Stimulated activated CD8-positive, alpha-beta memory T cell treated with anti-CD3 and anti-CD28 coated beads, Interleukin-4, amount 100 ng/mL, for 4 hours (primary cell): ENCODE measurements around the gene FAM131A.

Experiments
- DNase-seq, 2 donors: peaks; one replicate each; pipeline ENCODE4 v3.0.0-alpha.2; 2020; ENCODE audit warnings: low read depth in 2 of 2, low spot score in 1 of 2

FAM131A gene

DNA sequence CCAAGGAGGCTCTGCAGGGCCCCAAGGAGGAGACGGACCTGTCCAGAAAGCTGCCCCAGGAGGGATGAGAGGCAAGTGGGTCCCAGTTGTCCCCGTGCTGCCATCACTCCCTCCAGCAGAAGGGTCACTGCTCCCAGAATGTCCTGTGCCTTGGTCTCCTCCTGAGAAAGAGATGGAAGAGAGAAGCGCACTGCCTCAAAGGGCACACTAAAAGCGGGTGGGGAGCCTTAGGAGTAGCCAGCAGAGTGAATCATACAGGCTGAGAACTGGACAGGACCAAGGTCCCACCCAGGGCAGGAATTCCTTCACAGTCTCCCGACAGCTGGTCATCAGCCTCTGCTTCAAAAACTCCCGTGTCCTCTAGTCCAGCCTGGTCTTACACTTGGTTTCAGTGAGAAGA, 36.0 kb downstream of the FAM131A start:
- DNase-seq, result no peak

DNA sequence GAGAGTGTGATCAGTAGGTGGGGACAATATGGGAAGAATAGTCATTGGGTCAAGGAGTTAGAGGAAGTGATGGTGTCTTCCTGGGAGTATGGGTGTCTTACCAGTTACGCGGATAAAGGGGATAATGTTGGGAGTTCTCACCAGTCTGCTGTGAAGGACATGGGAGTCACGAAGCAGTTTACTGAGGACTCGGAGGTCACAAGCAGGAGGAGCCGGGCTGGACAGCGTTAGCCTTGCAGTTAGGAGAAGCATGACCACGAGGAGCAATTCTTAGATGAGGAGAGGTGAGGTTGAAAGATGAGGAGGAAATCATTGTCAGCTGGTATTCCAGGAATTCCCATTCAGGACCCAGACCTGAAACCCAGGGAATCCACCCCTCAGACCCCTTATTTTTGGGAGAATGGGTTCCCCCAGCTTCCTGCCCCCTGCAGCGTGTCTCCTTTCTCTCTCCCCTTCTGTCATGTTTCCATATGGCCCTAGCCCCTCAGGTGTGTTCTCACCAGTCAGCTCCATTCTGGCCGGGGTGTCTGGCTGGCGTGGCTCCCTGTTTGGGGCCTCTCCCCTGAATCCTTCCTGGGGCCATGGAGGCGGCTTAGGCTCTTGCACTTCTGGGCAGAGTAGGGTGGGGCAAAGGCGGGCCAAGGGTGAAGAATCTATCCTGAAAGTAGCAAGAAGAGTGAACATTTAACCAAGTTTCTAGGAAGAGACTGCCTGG, 38.5 kb downstream of the FAM131A start:
- DNase-seq, result no peak

DNA sequence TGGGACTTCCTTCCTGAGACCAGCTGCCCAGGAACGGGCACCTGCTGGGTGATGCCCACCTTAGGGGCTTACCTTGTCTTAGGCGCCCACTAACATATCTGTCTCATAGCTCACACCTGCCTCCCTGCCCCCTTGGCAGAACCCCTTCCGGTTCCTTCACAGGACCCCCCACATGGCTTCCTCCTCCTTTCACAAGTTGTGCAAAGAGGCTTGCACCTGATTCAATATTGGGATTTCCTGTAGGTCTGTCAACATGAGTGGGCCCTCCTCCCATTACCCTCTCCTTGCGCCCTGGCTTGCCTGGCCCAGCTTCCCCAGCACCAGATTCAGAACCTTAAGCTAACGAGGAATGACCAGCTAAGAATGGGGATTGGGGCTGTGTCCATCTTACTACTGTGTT, 40.0 kb downstream of the FAM131A start:
- no peak for DNase-seq

DNA sequence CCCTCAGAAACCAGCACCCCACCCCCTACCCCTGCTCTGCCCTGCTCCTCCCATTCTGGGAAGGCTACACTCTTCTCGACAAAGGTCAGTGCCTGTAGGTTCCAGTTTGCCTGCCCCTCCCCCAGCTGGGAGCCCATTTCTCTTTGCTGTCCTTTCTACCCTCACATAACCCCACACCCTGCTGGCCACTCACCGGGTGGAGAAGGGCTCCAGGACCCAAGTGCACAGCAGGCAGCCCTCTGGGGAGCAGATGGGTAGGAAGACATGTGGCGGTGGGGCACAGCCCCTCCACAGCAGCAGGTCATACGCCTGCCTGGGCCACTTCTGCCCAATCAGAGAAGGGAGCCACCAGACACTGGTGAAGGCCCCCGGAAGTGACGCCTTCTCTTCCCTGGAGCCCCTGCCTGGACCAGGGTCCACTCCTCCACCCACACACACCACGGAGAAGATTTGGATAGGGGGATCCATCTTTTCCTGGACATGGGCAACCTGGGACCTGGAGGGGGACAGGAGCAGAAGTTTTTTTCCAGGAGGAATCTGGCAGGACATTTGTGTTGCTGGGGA, 40.6 kb downstream of the FAM131A start, which contains the start of gene THPO:
TSS of gene THPO (minus strand) at position 326 of the 564 bp plus-strand sequence. CDS start 1,948 bp downstream, outside the sequence.
- DNase-seq, result no peak

DNA sequence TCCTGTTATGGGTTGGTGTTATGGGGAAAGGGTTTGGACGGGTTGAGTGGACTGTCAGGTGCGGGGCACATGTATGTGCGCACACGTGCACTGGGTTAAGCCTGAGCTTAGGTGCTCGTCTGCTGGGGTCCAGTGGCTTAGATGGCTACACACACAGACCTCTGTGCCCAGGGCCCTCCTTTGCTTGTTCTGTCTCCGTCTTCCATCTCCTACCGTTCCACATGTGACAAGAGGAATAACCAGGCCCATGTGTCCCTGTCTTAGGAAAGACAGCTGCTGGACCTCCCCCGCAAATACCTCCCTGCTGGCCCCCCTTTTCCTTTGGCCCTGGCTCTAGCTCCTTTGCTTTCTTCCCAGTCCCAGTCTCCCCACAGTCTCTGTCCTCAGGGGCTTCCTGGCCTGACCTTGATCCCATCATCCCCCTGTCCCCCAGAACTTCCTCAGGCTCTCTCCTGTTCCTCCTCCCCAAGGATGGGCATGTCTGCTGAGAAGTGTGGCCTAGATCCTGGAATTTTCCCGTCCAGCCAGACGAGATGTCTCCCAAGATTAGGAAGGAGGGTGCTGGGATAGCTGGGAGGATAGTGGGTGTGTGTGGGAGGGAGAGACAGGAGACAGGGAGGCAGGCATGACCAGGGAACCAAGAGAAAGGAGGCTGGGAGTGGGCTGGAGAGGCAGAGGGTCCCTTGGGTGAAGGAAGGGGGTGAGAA, 41.4 kb downstream of the FAM131A start:
- no peak for DNase-seq

DNA sequence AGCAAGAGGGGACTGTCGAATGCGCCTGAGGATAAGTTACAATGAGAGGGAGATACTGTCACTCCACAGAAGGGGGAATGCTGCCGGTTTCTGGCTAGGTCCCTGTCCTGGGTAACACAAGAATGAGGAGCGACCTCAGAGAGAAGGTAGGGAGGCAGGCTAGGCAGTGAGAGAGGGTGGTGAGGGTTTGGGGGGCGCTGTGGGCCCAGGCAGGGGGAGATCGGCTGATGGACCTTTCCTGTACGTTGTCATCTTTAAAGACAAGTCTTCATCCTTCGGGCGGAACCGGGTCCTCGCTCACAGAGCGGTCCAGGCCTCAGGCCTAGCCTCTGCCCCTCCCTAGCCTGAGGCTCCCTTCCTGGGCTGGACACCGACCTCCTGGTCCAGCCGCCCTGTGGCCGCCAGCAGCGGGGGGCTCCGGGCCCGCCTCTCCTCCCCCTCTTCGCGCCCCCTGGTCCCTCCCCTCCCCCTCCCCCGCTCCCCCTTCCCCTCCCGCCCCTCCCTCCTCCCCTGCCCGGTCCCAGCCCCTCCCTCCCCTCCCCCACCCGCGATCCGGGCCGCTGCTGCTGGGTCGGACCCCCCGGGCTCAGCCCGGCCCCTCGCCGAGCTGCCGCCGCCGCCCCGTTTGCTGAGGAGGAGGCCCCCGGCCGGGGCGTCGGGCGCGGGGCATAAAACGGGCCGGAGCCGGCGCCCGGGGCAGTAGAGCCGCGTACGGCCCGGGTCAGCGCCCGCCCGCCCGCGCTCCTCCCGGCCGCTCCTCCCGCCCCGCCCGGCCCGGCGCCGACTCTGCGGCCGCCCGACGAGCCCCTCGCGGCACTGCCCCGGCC, 42.2 kb downstream of the FAM131A start, which contains the start of gene CHRD:
TSS of gene CHRD (plus strand) at position 697 of the 827 bp plus-strand sequence. CDS start 265 bp downstream, outside the sequence.
- DNase-seq, result no peak

DNA sequence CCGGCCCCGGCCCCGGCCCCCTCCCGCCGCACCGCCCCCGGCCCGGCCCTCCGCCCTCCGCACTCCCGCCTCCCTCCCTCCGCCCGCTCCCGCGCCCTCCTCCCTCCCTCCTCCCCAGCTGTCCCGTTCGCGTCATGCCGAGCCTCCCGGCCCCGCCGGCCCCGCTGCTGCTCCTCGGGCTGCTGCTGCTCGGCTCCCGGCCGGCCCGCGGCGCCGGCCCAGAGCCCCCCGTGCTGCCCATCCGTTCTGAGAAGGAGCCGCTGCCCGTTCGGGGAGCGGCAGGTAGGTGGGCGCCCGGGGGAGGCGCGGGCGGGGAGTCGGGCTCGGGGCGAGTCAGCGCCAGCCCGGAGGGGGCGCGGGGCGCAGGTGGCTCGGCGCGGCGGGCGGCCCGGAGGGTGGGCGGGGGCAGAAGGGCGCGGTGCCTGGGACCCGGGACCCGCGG, 42.8 kb downstream of the FAM131A start:
- DNase-seq, result no peak

DNA sequence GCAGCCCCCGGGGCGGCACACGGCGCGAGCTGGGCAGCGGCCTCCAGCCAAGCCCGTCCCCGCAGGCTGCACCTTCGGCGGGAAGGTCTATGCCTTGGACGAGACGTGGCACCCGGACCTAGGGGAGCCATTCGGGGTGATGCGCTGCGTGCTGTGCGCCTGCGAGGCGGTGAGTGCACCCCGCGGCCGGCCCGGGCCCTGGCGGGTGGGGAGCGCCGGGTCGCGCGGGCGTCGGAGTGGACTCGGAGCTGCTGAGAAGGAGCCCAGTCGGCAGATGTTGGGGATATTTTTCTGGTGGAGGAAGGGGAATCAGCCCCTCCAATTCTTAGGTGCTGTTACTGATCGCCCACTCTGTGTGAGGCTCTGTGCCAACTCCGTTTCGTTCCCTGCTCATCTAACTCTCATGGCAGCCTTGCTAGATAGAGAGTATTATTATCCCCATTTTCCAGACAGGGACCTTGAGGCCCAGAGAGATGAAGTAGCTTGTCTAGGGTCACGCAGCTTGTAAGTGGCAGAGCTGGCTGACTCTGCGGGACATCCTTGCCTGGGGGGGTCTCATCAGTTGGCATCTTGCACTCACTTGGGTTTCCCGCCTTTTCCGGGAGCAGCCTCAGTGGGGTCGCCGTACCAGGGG, 43.3 kb downstream of the FAM131A start:
- DNase-seq, result no peak

DNA sequence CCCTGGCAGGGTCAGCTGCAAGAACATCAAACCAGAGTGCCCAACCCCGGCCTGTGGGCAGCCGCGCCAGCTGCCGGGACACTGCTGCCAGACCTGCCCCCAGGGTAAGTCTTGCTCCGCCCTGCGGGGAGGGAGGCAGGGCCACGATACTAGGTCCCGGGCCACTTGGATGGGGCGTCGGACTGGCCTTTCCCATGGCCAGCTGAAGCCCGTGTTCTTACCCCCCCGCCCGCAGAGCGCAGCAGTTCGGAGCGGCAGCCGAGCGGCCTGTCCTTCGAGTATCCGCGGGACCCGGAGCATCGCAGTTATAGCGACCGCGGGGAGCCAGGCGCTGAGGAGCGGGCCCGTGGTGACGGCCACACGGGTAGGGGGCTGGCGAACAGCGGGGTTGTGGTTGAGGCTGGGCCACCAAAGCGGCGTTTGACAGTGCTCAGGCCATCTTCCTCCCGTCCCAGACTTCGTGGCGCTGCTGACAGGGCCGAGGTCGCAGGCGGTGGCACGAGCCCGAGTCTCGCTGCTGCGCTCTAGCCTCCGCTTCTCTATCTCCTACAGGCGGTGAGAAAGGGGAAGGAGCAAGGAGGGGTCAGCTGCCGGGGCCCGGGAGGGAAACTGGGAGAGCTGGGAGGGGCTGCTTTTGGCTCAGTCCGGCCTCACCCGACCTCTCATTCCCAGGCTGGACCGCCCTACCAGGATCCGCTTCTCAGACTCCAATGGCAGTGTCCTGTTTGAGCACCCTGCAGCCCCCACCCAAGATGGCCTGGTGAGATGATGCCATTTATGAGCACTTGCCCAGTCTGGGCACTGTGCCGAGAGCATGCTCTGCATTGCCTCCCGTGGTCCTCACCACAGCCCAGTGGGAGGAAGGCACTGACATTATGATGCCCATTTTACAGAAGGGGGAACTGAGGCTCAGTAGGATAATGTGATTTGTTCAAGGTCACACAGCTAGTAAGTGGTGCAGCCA, 44.1 kb downstream of the FAM131A start:
- DNase-seq, result no peak

DNA sequence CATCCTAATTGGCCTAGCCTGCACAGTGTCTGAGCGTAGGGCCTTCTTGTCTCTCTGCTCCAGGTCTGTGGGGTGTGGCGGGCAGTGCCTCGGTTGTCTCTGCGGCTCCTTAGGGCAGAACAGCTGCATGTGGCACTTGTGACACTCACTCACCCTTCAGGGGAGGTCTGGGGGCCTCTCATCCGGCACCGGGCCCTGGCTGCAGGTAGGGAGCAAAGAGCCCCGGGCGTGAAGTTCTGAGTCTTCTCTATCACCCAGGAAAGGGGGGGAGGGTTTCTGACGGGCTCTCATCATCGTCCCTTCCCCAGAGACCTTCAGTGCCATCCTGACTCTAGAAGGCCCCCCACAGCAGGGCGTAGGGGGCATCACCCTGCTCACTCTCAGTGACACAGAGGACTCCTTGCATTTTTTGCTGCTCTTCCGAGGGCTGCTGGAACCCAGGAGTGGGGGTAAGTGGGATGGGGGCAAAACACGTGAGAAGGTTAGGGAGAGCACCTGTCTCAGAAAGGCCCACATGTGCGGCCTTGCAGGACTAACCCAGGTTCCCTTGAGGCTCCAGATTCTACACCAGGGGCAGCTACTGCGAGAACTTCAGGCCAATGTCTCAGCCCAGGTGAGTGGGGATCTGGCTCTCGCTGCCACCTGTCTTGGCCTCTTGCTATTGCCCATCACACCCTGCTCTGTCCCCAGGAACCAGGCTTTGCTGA, 45.1 kb downstream of the FAM131A start:
- DNase-seq, result no peak

DNA sequence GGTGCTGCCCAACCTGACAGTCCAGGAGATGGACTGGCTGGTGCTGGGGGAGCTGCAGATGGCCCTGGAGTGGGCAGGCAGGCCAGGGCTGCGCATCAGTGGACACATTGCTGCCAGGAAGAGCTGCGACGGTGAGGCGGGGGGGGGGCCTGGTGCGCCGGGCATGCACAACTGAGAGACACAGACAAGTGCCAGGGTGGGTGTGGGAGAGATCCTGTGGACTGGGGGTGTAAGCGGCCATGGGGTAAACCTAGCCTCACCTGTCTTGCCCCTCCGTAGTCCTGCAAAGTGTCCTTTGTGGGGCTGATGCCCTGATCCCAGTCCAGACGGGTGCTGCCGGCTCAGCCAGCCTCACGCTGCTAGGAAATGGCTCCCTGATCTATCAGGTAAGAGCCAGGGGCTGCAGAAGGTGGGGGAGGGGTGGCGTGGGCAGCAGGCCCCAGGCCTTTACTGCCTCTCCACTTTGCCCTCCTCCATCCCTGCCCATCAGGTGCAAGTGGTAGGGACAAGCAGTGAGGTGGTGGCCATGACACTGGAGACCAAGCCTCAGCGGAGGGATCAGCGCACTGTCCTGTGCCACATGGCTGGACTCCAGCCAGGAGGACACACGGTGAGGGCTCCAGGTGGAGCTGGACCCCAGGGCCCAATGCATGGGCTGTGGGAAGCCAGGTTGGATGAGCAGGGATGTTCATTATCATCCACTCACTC, 45.8 kb downstream of the FAM131A start:
- no peak for DNase-seq

DNA sequence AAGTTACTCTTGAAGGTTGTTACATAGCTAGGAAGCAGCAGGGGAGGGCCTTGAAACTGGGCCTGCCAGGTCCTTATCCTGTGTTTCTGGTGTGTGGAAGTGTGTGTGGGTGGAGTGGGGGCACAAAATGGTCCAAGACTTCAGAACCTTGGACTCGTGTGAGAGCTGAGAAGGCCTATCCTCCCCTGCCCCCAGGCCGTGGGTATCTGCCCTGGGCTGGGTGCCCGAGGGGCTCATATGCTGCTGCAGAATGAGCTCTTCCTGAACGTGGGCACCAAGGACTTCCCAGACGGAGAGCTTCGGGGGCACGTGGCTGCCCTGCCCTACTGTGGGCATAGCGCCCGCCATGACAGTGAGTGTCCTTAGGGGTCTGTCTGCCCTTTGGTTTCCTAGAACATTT, 46.9 kb downstream of the FAM131A start:
- no peak for DNase-seq

DNA sequence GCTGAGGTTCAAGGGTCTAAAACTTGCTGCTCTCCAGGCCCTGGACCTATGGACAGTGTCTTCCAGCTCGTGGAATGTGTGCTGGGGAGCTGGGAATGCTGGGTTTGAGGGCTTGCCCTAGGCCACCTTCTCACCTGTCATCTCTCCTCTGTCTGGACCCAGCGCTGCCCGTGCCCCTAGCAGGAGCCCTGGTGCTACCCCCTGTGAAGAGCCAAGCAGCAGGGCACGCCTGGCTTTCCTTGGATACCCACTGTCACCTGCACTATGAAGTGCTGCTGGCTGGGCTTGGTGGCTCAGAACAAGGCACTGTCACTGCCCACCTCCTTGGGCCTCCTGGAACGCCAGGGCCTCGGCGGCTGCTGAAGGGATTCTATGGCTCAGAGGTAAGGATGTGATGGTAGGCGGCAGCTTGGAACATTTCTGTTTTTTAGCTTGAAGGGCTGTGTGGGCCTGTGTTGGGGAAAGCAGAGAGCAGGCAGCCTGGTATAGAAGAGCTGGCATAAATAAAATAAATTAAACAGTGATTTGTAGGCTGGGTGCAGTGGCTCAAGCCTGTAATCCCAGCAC, 47.5 kb downstream of the FAM131A start:
- no peak for DNase-seq

DNA sequence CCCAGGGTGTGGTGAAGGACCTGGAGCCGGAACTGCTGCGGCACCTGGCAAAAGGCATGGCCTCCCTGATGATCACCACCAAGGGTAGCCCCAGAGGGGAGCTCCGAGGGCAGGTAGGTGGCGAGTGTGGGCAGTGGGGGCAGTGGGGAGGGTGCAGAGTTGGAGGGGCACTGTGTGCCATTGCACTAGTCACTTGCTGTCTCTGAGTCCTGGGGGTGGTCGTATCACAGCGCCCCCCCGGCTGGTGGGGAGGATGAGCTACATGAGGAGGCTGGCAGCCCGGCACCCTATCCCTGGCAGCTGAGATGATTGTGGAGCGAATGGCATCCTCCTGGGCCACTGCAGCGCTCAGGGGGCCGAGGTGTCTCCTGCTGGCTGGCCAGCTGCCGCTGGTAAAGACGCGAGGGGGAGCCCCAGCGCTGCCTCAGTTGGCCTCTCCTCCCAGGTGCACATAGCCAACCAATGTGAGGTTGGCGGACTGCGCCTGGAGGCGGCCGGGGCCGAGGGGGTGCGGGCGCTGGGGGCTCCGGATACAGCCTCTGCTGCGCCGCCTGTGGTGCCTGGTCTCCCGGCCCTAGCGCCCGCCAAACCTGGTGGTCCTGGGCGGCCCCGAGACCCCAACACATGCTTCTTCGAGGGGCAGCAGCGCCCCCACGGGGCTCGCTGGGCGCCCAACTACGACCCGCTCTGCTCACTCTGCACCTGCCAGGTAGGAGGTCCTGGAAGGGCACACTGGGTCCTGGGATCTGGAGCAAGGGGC, 48.8 kb downstream of the FAM131A start:
- DNase-seq, result no peak

DNA sequence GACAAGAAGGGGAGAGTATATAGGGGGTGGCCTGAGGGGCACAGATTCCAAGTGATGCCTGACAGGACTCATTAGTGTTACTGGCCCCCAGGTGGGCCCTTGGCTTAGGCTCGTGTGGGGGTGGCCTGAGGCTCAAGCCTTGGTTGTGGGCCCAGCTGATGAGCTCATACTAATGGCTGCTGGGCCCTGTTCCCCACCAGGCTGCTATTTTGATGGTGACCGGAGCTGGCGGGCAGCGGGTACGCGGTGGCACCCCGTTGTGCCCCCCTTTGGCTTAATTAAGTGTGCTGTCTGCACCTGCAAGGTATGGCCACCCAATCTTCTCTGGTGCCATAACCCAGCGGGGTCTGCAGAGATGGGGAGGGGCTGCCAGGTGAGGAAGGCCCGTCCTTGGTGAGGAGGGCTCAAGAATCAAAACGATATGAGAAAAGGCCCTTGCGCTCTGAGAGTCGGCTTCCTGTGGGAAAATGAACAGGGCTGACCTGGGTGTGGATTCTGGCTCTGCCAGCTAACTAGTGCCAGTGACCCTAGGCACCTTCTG, 49.8 kb downstream of the FAM131A start:
- DNase-seq, result no peak

DNA sequence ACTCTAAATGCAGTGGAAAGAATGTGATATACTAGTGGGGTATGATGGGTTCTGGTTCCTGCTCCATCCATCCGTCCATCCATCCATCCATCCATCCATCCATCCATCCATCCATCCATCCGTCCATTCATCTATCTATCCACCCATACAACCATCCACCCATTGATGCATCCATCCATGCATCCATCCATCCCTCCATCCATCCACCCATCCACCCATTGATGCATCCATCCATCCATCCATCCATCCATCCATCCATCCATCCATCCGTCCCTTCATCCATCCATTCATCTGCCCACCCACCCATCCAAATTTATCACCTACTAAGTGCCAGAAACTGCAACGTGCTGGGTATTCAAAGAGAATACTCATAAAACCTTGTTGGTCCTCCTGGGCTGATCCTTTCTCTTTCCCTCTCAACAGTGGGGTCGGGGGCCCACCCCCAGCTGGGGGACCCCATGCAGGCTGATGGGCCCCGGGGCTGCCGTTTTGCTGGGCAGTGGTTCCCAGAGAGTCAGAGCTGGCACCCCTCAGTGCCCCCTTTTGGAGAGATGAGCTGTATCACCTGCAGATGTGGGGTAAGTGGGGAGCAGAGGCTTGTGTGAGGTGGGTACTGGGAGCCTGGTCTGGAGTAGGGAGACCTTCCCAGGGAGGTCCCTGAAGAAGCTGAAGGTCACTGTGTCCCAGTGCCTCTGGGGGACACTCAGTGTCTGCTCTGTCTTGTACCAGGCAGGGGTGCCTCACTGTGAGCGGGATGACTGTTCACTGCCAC, 51.0 kb downstream of the FAM131A start:
- DNase-seq, result no peak

DNA sequence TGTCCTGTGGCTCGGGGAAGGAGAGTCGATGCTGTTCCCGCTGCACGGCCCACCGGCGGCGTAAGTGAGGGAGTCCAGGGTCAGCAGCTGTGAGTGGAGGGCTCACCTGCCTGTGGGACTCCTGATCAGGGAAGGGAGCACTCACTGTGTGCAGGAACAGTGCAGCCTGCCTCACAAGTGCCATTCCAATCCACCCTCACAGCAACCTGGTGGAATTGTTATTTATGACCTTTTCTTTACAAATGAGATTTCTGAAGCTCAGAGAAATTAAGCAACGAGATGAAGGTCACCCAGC, 51.5 kb downstream of the FAM131A start:
- no peak for DNase-seq
